ENCODE results near the gene WDR49. TPM values are rescaled to one million over a fixed set of nuclear protein-coding genes. Genes with fewer than 3 reads are reported as not detected.
A peak's percentile ranks its signal among the peaks of the same experiment; 100 is the strongest.

The WDR49 gene
- total RNA-seq, 2 experiments from 2014 or later: not detected

DNA sequence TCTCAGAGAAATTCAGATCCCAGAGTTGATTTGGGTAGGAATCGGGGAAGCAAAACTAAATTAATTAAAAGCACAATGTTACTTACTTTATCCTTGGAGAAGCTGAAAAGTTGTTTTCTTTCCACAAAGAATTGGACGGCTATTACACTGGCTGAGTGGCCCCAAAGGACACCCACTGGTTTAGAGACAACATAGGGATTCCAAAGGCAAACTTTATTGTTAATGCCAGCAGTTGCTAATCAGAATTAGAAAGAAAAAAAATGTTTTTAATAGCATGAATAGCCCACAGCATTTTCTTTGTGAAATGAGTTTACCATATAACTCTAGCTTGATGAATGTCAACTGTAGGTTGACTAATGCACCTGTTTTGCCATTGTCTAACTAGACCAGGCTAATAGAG lies 51.7 kb downstream of the WDR49 start:
- DNase-seq (no peak), ATAC-seq (no peak)
- Mint-ChIP-seq H3K4me1 (no peaks in the 10 kb centered on the region), H3K27me3 (no peaks in the 10 kb centered on the region), H3K4me3 (no peak overlapping the region), H3K27ac (no peak overlapping the region), H3K36me3 (no peaks in the 10 kb centered on the region), H3K9me3 (ENCODE audit: low read depth) (no peaks in the 10 kb centered on the region)
- CTCF ChIA-PET: no interaction called here

DNA sequence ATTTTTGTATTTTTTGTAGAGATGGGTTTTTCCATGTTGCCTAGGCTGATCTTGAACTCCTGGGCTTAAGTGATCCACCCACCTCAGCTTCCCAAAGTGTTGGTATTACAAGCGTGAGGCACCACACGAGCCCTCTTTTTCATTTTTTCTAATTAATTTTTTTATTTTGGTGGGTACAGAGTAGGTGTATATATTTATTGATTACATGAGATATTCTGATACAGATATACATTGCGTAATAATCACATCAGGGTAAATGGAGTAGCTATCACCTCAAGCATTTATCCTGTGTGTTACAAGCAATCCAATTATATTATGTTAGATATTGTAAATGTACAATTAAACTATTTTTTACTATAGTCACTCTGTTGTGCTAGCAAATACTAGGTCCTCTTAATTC lies 66.1 kb downstream of the WDR49 start:
- Mint-ChIP-seq H3K4me3 (no peak overlapping the region), H3K27me3 (no peaks in the 10 kb centered on the region), H3K36me3 (no peaks in the 10 kb centered on the region), H3K4me1 (no peaks in the 10 kb centered on the region), H3K9me3 (ENCODE audit: low read depth) (no peaks in the 10 kb centered on the region), H3K27ac (no peak overlapping the region)
- no peak for DNase-seq
- ATAC-seq: no peak
- CTCF ChIA-PET: no interaction called here

DNA sequence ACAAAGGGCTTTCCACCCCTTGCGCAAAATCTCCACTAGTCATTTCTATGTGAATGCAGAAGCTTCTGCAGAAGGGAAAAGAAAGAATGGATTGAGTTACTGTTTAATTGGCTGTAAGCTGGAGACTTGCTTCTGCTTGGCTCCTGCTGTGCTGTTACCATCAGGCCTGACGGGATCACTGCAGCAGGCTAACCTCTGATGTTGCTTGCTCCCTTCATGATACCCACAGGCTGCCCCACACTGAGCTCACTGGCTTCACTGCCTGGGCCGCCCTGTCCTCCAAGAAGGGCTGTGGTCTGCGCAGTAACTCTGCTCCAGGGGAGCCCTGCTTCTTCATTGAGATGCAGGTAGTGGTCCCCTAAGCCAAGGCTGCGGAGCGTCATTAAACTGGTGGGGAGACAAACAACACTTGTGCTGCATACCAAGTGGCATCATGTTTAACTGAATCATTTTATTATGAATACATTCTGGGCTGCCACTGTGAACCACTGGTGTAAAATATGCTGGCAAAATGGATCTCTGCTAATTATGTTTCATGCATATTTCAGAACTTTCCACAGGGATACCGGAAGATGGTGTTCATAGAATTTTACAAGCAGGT lies 78.6 kb downstream of the WDR49 start:
- CTCF ChIA-PET: no interaction called here
- Mint-ChIP-seq H3K4me3 (no peak overlapping the region), H3K27me3 (no peaks in the 10 kb centered on the region), H3K36me3 (no peaks in the 10 kb centered on the region), H3K4me1 (no peaks in the 10 kb centered on the region), H3K27ac (no peak overlapping the region), H3K9me3 (ENCODE audit: low read depth) (no peaks in the 10 kb centered on the region)
- ATAC-seq: no peak
- DNase-seq: no peak

DNA sequence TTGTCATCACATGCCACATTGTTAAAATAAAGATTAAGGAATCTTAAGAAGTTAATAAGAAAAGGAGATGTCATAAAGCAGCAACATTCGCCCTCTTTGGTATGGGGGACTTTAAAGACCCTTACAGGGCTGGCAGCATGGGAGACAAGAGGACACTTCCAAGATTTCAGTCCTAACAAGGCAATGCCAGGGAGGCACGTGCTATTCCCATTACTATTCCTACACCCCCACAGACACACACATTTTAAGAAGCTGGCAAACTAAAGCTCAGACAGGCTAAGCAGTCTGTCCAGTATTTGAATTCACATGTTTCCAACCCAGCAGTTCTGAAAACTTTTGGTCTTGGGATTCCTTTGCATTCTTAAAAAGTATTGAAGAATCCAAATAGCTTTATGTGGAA lies 80.8 kb downstream of the WDR49 start:
- CTCF ChIA-PET: no interaction called here
- no peak overlapping the region for H3K4me3 Mint-ChIP-seq
- H3K4me1 Mint-ChIP-seq: no peaks in the 10 kb centered on the region
- no peaks in the 10 kb centered on the region for H3K27me3 Mint-ChIP-seq
- H3K36me3 Mint-ChIP-seq: no peaks in the 10 kb centered on the region
- H3K27ac Mint-ChIP-seq: no peak overlapping the region
- DNase-seq (no peak), ATAC-seq (no peak)
- no peaks in the 10 kb centered on the region for H3K9me3 Mint-ChIP-seq (ENCODE audit: low read depth)

DNA sequence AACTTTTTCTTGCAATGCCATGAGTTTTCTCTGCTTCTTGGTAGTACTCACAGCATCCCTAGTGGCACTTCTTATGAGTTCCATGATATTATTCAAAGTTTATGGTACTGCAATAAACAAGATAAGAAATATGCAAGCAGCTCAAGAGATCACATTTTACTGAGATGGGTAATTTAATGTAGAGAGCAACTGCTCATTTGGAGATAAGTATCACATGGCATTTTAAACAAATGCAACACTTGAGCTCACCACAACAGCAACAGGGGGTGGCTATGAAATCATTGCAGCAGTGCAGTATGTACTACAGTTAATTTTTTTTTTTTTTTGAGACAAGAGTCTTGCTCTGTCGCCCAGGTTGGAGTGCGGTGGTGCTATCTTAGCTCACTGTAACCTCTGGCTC lies 85.1 kb downstream of the WDR49 start:
- CTCF ChIA-PET: no interaction called here
- no peak overlapping the region for H3K4me3 Mint-ChIP-seq

DNA sequence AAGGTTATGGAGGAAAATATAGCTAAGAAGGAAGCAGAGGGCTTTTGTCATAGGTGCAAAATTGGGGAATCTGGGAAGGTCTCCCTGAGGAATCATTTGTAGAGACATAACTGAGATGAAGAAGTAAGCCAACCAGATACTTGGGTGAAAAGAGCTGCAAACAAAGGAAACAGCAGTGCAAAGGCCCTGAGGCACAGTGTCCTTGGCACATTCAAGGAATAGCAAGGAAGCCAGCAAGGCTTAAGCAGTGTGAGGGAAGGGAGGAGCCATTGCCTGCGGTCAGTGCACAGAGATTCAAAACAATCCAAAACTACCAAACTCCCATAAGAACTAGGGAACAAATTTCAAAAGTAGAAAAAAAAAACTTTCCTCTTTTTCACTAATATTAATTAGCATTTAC lies 88.3 kb downstream of the WDR49 start:
- CTCF ChIA-PET: no interaction called here
- Mint-ChIP-seq H3K27ac (no peak overlapping the region), H3K4me3 (no peak overlapping the region), H3K27me3 (no peaks in the 10 kb centered on the region), H3K36me3 (no peaks in the 10 kb centered on the region), H3K9me3 (ENCODE audit: low read depth) (no peaks in the 10 kb centered on the region), H3K4me1 (no peaks in the 10 kb centered on the region)
- DNase-seq (no peak), ATAC-seq (no peak)

More for the DNA sequence above, 85.1 kb downstream of the WDR49 start:
- Mint-ChIP-seq H3K27me3 (no peaks in the 10 kb centered on the region), H3K4me1 (no peaks in the 10 kb centered on the region), H3K27ac (no peak overlapping the region), H3K36me3 (no peaks in the 10 kb centered on the region), H3K9me3 (ENCODE audit: low read depth) (no peaks in the 10 kb centered on the region)
- DNase-seq: no peak
- no peak for ATAC-seq

DNA sequence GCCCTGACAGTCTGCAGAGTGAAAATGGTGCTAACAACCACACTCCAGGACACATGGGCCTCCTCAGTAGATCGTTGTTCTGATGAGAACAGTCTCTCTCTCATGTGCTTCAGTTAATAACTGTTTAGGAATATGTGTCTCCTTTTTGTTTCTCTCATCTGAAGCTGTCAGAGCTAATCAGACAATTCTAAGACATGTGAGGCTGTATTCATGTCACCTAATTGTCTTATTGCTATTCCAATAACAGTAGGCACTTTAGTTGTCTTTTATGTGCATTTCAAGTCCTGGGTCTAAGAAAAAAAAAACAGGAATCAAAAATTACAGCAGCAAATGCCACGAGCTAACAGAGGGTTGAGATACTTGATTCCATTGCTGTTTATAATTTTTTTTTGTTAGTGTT lies 89.1 kb downstream of the WDR49 start:
- Mint-ChIP-seq H3K27me3 (no peaks in the 10 kb centered on the region), H3K36me3 (no peaks in the 10 kb centered on the region), H3K4me3 (no peak overlapping the region), H3K27ac (no peak overlapping the region), H3K9me3 (ENCODE audit: low read depth) (no peaks in the 10 kb centered on the region), H3K4me1 (no peaks in the 10 kb centered on the region)
- no peak for ATAC-seq
- CTCF ChIA-PET: no interaction called here
- no peak for DNase-seq

DNA sequence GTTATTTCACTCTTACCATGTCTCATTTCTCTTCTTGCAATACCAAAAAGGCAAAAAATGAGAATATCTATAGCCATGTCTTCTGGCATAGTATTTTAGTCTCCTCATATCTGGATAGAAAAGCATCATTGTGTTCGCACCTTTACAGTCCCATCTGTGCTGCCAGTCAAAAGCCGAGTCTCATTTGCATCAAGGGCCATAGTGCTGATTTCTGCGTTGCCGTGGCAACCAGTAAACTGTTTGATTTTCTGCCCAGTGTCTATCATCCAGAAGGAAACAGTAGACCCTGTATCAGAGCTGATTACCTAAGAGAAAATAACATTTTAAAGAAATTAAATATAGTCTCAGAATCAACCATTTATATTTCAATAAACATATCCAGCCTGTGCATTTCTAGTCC lies 93.8 kb downstream of the WDR49 start:
- CTCF ChIA-PET: no interaction called here
- no peaks in the 10 kb centered on the region for H3K4me1 Mint-ChIP-seq
- H3K9me3 Mint-ChIP-seq (ENCODE audit: low read depth): no peaks in the 10 kb centered on the region
- DNase-seq (no peak), ATAC-seq (no peak)
- no peaks in the 10 kb centered on the region for H3K27me3 Mint-ChIP-seq
- no peak overlapping the region for H3K27ac Mint-ChIP-seq
- H3K4me3 Mint-ChIP-seq: no peak overlapping the region
- H3K36me3 Mint-ChIP-seq: no peaks in the 10 kb centered on the region

DNA sequence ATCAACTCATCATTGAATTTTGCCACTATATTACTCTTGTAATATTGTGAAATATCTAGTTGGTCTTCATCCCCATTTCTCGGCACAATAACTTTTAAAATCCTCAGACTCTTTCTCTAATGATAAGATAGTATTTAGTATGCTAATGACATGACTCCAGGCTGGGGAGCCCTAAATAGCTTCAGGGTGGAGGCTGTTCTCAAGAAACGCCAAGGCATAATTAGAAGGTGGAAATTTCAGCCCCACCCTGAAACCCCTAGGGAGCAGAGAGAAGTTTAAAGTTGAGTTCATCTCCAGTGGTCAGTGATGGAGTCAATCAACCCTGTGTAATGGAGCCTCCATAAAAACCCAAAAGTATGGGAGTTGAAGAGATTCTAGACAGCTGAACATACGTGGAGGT lies 98.8 kb downstream of the WDR49 start:
- ATAC-seq (no peak), DNase-seq (no peak)
- Mint-ChIP-seq H3K27ac (no peak overlapping the region), H3K36me3 (no peaks in the 10 kb centered on the region), H3K27me3 (no peaks in the 10 kb centered on the region), H3K4me1 (no peaks in the 10 kb centered on the region), H3K4me3 (no peak overlapping the region), H3K9me3 (ENCODE audit: low read depth) (no peaks in the 10 kb centered on the region)
- CTCF ChIA-PET: no interaction called here

DNA sequence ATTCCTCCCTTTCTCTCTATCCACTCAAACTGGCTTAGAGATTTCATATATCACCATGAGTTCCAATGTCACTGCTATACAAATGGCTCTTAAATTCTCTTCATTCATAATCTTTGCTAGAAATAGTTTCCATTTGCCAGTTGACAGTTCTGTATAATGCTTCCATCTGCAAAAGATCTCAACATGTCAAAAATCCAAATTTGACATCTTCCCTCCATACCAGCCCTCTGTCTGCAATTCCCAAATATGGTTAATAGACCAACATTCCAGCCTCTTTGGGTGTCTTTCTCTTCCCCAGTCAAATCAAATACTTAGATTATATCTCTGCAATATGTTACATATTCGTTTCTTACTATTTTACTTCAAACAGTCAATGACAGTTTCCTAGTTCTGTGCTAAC lies 115.7 kb downstream of the WDR49 start:
- CTCF ChIA-PET: no interaction called here
- H3K27ac Mint-ChIP-seq: peak overlapping the region; percentile 20
- no peaks in the 10 kb centered on the region for H3K27me3 Mint-ChIP-seq
- no peak for ATAC-seq
- H3K9me3 Mint-ChIP-seq (ENCODE audit: low read depth): peaks cover 2% of the 10 kb centered on the region
- H3K36me3 Mint-ChIP-seq: no peaks in the 10 kb centered on the region
- no peak for DNase-seq
- no peak overlapping the region for H3K4me3 Mint-ChIP-seq
- no peaks in the 10 kb centered on the region for H3K4me1 Mint-ChIP-seq

DNA sequence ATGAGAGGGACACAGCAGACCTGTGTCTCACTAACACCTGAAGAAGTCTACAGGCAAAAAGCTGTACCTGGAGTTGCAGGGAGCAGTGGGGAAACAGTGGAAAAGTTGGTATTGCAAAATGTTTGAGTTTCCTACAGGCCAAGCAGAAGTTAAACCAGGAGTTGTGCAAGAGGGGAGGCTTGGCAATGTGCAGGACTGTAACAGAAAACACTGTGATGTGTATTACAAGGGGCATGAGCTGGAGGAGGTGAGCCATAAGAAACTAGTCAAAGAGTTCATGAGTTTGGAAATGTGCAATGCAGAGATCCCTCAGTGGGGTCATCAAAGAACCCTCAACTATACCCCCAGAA lies 132.8 kb downstream of the WDR49 start:
- Mint-ChIP-seq H3K4me1 (no peaks in the 10 kb centered on the region), H3K4me3 (no peak overlapping the region), H3K27me3 (no peaks in the 10 kb centered on the region), H3K9me3 (ENCODE audit: low read depth) (no peaks in the 10 kb centered on the region), H3K36me3 (no peaks in the 10 kb centered on the region), H3K27ac (no peak overlapping the region)
- CTCF ChIA-PET: no interaction called here
- no peak for DNase-seq
- ATAC-seq: no peak

DNA sequence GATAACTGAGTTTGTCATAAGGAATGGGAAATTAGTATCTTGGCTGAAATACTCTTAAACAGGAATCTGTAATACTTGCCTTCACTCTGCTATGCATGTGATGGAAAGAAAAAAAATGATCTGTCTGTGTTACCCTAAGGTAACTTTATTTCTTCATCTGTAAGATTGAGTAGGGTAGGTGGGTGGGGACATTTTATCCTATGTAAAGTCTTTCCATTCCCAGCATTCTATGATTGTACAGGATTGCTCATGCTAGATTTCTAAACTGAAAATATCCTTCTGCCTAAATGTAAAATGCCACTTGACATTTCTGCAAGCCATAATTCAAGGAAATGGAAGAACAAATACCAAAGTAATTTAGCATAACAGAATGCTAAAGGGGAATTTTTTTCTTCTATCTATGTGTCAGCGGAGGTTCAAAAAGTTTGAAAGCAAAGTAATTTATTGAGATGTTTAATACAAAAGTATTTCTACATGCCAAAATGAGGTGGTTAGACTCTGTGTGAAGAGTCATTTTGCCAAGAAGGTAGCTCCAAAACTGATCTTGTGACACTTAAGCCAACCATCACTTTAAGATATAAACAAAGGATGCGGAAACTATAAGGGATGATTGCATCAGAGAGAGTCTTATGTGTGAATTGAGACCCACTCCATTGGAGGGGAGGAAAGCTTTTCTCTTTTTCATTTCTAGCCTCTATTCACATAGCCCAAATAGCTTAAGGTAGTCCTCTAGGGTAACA lies 133.3 kb downstream of the WDR49 start:
- Mint-ChIP-seq H3K9me3 (ENCODE audit: low read depth) (no peaks in the 10 kb centered on the region), H3K27ac (no peak overlapping the region), H3K4me3 (no peak overlapping the region), H3K36me3 (no peaks in the 10 kb centered on the region), H3K27me3 (no peaks in the 10 kb centered on the region), H3K4me1 (no peaks in the 10 kb centered on the region)
- DNase-seq (no peak), ATAC-seq (no peak)
- CTCF ChIA-PET: no interaction called here

DNA sequence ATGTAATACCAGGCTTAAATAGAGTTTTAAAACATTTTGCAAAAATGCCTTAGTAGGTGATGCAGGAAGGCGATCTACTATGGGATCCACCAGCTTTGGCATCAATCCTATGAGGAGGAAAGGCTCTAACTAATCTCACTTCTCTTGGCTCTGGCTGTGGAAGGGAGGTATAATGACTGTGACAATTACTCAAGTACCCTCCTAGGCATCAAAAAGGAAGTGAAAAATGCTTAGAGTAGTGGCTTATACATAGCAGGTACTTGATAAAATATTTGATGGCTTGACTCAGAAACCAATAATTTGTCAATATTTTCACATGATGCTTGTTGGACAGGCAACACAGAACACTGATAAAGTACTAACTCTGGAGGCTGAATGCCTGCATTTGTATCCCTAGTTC lies 145.8 kb downstream of the WDR49 start:
- DNase-seq: no peak

DNA sequence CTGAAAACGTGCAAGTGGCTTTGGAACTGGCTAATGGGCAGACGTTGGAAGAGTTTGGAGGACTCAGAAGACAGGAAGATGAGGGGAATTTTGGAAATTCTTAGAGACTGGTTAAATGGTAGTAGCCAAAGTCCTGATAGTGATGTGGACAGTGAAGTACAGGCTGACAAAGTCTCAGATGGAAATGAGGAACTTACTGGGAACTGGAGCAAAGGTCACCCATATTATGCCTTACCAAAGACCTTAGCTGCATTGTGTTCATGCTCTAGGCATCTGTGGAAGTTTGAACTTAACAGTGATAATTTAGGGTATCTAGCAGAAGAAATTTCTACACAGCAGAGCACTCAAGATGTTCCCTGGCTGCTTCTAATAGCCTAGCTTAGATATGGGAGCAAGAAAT lies 151.3 kb downstream of the WDR49 start:
- Mint-ChIP-seq H3K4me3 (no peak overlapping the region), H3K36me3 (no peaks in the 10 kb centered on the region), H3K9me3 (ENCODE audit: low read depth) (no peaks in the 10 kb centered on the region), H3K27ac (no peak overlapping the region), H3K27me3 (no peaks in the 10 kb centered on the region), H3K4me1 (no peaks in the 10 kb centered on the region)
- CTCF ChIA-PET: no interaction called here
- ATAC-seq: no peak
- DNase-seq: no peak

More for the DNA sequence above, 145.8 kb downstream of the WDR49 start:
- Mint-ChIP-seq H3K4me3 (no peak overlapping the region), H3K4me1 (no peaks in the 10 kb centered on the region), H3K9me3 (ENCODE audit: low read depth) (no peaks in the 10 kb centered on the region), H3K36me3 (no peaks in the 10 kb centered on the region), H3K27ac (no peak overlapping the region), H3K27me3 (no peaks in the 10 kb centered on the region)
- no peak for ATAC-seq
- CTCF ChIA-PET: no interaction called here

DNA sequence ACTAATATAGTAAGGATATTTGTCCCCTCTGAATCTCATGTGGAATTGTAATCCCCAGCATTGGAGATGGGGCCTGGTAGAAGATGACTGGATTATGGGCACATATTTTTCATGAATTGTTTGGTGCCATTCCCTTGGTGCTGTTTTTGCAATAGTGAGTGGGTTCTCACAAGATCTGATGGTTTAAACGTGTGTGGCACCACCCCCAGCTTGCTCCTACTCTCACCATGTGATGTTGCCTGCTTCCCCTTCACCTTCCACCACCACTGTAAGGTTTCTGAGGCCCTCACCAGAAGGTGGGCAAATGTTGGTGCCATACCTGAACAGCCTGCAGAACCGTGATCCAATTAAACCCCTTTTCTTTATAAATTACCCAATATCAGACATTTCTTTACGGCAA lies 151.8 kb downstream of the WDR49 start:
- Mint-ChIP-seq H3K9me3 (ENCODE audit: low read depth) (no peaks in the 10 kb centered on the region), H3K36me3 (no peaks in the 10 kb centered on the region), H3K27ac (no peak overlapping the region), H3K4me1 (no peaks in the 10 kb centered on the region), H3K27me3 (no peaks in the 10 kb centered on the region), H3K4me3 (no peak overlapping the region)
- ATAC-seq (no peak), DNase-seq (no peak)
- CTCF ChIA-PET: no interaction called here

All from activated CD8-positive, alpha-beta memory T cell treated with anti-CD3 and anti-CD28 coated beads, Interleukin-2, amount 10 ng/mL, durations not matched to agents 7 days and 5 days (primary cell).